DMS79 treated with DMSO at 0.1 percent for 48 hours (cell line): ENCODE measurements around the gene M1AP.
A peak's percentile ranks its signal among the peaks of the same experiment; 100 is the strongest.
"Not testable (repeated sequence)": the region's sequence is repeated elsewhere in the genome, so short reads cannot be mapped to it uniquely, and the experiment has no call there.

Source experiments
- DNase-seq: peaks from one replicate; lab custom pipeline; 2025; lab: John Stamatoyannopoulos, UW

Gene M1AP

DNA sequence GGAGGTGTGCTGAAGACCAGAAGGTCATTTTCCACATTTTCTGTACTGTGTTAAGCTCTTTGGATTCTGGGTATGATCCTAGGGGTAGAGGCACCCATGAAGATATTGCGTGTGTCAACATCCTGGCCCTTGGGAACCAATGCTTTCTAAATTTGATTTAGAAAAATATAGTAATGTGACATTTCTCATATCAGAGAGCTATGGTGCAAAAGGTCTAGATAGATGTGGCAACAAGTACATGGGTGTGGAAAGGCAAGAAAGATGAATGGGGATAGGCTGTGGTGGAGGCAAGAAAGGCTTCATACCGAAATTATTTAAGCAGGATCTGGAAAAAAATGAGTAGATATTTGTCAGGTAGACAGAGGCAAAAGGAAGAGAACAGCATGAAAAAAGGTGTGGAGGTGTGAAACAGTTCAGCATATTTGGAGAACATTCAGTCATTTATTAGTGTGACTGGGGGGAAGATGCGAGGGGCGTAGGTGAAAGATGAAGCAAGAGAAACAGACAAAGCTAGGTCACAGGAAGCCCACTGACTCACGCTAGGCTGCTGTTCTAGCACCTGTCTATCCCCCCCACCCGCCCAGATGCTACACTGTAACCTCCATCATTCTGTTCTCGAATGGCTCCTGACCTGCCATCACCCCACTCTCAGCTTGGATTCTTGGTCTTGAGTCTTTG, 81.9 kb downstream of the M1AP start:
- no peak for DNase-seq

GRCh38 chr2:74564222-74564621, 83.9 kb downstream of the M1AP start:
- DNase-seq: no peak

DNA sequence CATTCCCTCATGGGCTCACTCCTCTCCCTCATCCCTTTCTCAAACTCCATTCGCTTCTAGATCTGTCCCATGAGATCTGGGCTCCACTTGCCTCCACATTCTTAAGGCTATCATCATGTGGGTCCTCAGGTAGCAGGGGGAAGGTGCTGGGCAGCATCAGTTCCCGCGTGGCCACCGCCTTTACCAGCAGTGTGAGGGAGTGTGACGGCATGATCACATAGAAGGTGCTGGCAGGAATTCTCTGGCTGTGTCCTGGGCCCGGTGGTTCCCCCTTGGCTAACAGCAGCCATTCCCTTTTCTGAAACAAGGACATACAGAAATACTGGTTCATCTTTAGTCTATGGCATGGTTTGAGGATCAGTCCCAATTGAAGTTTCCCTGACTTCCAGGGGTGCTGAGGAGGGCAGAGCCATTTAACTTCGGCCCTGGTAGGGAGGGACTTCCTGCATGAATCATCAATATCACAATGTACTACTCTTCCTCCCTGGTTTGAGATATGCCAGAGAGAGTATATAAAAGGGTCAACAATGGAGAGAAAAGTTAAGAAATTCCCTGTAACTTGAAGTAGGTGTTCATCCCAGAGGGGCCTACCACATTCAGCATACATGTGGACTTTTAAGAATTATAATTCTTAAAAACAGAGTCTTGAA, 85.9 kb downstream of the M1AP start:
- no peak for DNase-seq

DNA sequence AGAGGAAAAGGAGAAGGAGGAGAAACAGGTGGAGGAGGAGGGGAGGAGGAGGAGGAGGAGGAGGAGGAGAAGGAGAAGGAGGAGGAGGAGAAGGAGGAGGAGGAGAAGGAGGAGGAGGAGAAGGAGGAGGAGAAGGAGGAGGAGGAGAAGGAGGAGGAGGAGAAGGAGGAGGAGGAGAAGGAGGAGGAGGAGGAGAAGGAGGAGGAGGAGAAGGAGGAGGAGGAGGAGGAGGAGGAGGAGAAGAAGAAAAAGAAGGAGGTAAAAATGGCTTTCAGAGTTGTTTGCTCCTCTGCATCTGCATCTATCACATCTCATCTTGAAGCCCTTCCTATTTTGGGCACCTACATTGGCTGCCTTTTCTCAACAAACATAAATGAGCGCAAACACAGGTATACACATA, 87.1 kb downstream of the M1AP start:
- DNase-seq: not testable (repeated sequence)

- no peak for DNase-seq
These were observed 87.5 kb downstream of the M1AP start for GRCh38 chr2:74560591-74560990.

GRCh38 chr2:74559912-74560311, 88.2 kb downstream of the M1AP start:
- DNase-seq: no peak

DNA sequence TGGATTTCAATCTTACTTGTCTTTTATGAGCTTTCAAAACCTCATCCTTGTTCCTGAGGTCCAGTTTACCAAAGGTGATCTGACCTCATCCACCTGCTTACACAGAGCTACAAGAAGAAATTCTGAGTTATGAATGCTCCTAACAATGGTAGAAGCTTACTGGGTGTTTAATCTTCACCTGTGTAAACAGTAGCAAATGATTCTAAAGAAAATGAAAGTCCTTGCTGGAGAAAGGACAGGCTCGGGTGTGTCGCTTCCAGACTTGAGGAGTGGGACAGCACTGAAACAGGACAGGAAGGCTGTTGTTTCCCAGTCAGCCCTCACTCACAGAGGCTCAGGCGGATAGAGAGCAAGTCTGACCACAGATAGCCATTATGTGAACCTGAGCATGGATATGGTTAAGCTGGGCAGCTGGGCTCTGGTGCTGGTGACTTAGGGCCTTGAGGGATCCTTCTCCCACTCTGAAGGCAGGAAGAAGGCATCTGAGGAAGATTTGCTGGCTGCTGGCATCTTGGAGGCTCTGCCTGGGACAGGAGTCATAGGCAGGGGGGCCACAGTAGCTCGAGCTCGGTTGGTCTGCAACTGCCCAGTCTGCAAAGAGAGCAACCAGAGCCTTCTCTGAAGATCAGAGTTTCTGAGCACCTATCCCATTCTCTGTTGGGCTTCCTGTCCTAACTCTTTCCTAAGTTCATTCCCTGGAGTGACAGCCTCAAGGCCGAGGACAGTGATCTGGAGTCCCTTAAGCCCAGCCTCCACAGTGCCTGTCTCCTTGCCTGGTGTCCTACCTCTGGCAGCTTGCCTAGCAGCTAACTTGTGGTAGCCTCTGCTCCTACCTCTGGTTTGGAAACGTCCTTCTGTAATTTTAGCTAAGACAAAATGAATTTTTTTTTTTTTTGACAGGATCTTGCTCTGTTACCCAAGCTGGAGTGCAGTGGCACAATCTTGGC, 89.6 kb downstream of the M1AP start:
- no peak for DNase-seq

GRCh38 chr2:74556831-74557370, 91.2 kb downstream of the M1AP start:
- no peak for DNase-seq

DNA sequence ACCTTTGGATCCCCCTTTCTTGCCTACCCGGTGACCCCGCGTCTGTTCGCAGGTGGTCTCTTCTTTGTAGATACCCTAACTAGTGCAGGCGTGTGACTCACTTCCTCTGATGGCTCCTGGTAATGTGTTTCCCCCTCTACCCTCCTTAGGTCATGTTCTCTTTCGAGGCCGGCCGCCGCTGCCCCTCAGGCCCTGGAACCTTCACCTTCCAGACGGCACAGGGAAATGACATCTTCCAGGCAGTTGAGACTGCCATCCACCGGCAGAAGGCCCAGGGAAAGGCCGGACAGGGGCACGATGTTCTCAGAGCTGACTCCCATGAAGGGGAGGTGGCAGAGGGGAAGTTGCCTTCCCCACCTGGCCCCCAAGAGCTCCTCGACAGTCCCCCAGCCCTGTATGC, 92.0 kb downstream of the M1AP start:
- no peak for DNase-seq

GRCh38 chr2:74555610-74556103, 92.5 kb downstream of the M1AP start:
- no peak for DNase-seq

DNA sequence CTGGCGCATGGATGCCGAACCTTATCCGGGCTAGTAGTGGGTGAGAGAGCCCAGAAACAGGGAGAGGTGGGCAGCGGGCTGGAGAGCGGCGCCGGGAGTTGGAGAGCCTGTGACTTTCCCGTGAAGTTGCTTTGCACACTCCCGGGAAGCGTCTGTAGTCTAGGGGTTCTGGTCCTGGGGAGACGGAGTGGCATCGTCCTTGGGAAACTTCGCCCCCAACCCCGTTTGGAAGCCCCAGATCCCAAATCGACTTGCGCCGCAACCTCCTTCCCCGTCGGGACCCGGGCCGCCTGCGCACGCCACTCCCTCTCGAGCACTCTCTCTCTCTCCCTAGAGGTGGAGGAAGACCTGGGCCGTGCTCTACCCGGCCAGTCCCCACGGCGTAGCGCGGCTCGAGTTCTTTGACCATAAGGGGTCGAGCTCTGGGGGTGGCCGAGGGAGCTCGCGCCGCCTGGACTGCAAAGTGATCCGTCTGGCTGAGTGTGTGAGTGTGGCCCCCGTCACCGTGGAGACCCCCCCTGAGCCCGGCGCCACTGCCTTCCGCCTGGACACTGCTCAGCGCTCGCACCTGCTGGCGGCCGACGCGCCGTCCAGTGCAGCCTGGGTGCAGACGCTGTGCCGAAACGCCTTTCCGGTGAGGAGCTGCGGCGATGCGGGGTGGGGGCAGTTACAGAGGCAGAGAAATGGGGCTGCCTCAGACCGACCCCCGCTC, 93.2 kb downstream of the M1AP start:
- DNase-seq: peak; percentile 39

GRCh38 chr2:74553892-74554819, 94.0 kb downstream of the M1AP start, which contains the start of the genes DOK1 and LOXL3:
TSS of gene DOK1 (plus strand) at chr2:74554720. CDS start at chr2:74554755, 35 bp downstream.
TSS of gene LOXL3 (minus strand) at chr2:74553942. CDS start at chr2:74552634, 1,308 bp downstream.
- DNase-seq: peak; percentile 66

- no peak for DNase-seq
These were observed 95.0 kb downstream of the M1AP start for GRCh38 chr2:74552914-74553811.

GRCh38 chr2:74551942-74552913, 95.9 kb downstream of the M1AP start:
- DNase-seq: no peak

- no peak for DNase-seq
These were observed 96.6 kb downstream of the M1AP start for GRCh38 chr2:74551530-74551929.

GRCh38 chr2:74550231-74550630, 97.9 kb downstream of the M1AP start:
- no peak for DNase-seq

- DNase-seq: peak; percentile 56
These were observed 99.0 kb downstream of the M1AP start for GRCh38 chr2:74548900-74549826.
